SK-N-SH (cell line): ENCODE measurements around the gene ZNF467. TPM values are rescaled to one million over a fixed set of nuclear protein-coding genes. Genes with fewer than 3 reads are reported as not detected.

Experiments used
- CTCF ChIA-PET: fragments of 300-600, 350-600 bp; formaldehyde crosslinking; extraction: SDS; loops from one replicate; lab custom pipeline; 2021; lab: Yijun Ruan, JAX
- POLR2A ChIA-PET: fragments of 350-600 bp; sonication (Branson Sonifier 250); formaldehyde crosslinking; extraction: SDS; loops from one replicate; lab custom pipeline; 2020; ENCODE audit warnings: antibody characterized with exemption, inconsistent platforms; lab: Yijun Ruan, JAX
- DNase-seq: peaks from one replicate; pipeline ENCODE4 v3.0.0; 2012
- H2AFZ ChIP-seq: fragments of 200-600 bp; sonication (generic); 2 replicates; pipeline ENCODE4 v1.8.1; 2016; ENCODE audit warnings: antibody characterized with exemption, mild to moderate bottlenecking, low read depth
- H3F3A ChIP-seq: fragments of 200-600 bp; sonication (generic); replicated peaks from 2 replicates; pipeline ENCODE3; 2016; ENCODE audit warnings: antibody characterized with exemption, mild to moderate bottlenecking; ENCODE audit not compliant: insufficient read depth
- H3K27ac ChIP-seq, 2 experiments: fragments of 200-500 bp in 1 of 2; fragments of 200-600 bp in 1 of 2; sonication (Bioruptor generic) in 1 of 2; sonication (generic), shearing (Covaris generic) in 1 of 2; 2 replicates each; pipeline versions ENCODE4 v1.5.1 to v1.6.1; 2014 to 2016; ENCODE audit warnings: low read depth in 2 of 2, inconsistent platforms in 1 of 2, low read length in 1 of 2, mild to moderate bottlenecking in 1 of 2, mixed read lengths in 1 of 2
- H3K27me3 ChIP-seq: fragments of 200-600 bp; sonication (generic), shearing (Covaris generic); 2 replicates; pipeline ENCODE4 v1.6.1; 2016; ENCODE audit warnings: mixed run types; ENCODE audit not compliant: insufficient read depth
- H3K36me3 ChIP-seq, 2 experiments: fragments of 200-500 bp in 1 of 2; fragments of 200-600 bp in 1 of 2; sonication (Bioruptor generic) in 1 of 2; sonication (generic) in 1 of 2; replicated peaks in 1 of 2; 2 replicates each; pipeline versions ENCODE3 to v1.5.1; 2014 to 2016; ENCODE audit warnings: low read length in 1 of 2, mild to moderate bottlenecking in 1 of 2; ENCODE audit not compliant: insufficient read depth in 2 of 2, control insufficient read depth in 1 of 2
- H3K4me1 ChIP-seq, 2 experiments: fragments of 200-500 bp in 1 of 2; fragments of 200-600 bp in 1 of 2; sonication (Bioruptor generic) in 1 of 2; sonication (generic), shearing (Covaris generic) in 1 of 2; 2 replicates each; pipeline versions ENCODE4 v1.5.1 to v1.6.1; 2014 to 2016; ENCODE audit warnings: low read depth in 1 of 2, low read length in 1 of 2, mixed run types in 1 of 2; ENCODE audit not compliant: insufficient read depth in 2 of 2, control insufficient read depth in 1 of 2
- H3K4me2 ChIP-seq: fragments of 200-600 bp; sonication (generic), shearing (Covaris generic); 2 replicates; pipeline ENCODE4 v1.6.1; 2017; ENCODE audit warnings: mixed run types
- H3K4me3 ChIP-seq, 2 experiments: fragments of 200-500 bp in 1 of 2; fragments of 200-600 bp in 1 of 2; sonication (Bioruptor generic) in 1 of 2; sonication (generic), shearing (Covaris generic) in 1 of 2; 2 replicates each; pipeline versions ENCODE4 v1.5.1 to v1.8.1; 2014 to 2016; ENCODE audit warnings: low read depth in 2 of 2, inconsistent platforms in 1 of 2, low read length in 1 of 2, mild to moderate bottlenecking in 1 of 2, mixed read lengths in 1 of 2, moderate library complexity in 1 of 2
- H3K79me2 ChIP-seq: fragments of 200-600 bp; sonication (generic); 2 replicates; pipeline ENCODE4 v1.8.1; 2017; ENCODE audit warnings: mild to moderate bottlenecking; ENCODE audit not compliant: insufficient read depth
- H3K9ac ChIP-seq: fragments of 200-600 bp; sonication (generic); 2 replicates; pipeline ENCODE4 v1.6.1; 2017; ENCODE audit warnings: mixed run types
- H3K9me2 ChIP-seq: fragments of 200-600 bp; sonication (generic); 2 replicates; pipeline ENCODE4 v1.6.1; 2017; ENCODE audit warnings: mixed run types
- H3K9me3 ChIP-seq: fragments of 200-600 bp; sonication (generic); 2 replicates; pipeline ENCODE4 v1.6.1; 2017; ENCODE audit warnings: mixed run types, mild to moderate bottlenecking, moderate library complexity
- H4K20me1 ChIP-seq: fragments of 200-600 bp; sonication (generic); 2 replicates; pipeline ENCODE4 v1.6.1; 2017; ENCODE audit warnings: mild to moderate bottlenecking, mixed run types; ENCODE audit not compliant: insufficient read depth
- EZH2phosphoT487 ChIP-seq: fragments of 200-600 bp; sonication (generic); IDR thresholded peaks from 2 replicates; pipeline ENCODE4 v1.6.1; 2017; ENCODE audit warnings: low read depth, mixed run types, mild to moderate bottlenecking, antibody characterized with exemption, moderate library complexity, borderline replicate concordance
- GABPA ChIP-seq: IDR thresholded peaks from 2 replicates; pipeline ENCODE4 v1.4.0; 2012; ENCODE audit warnings: low read depth, mild to moderate bottlenecking
- MXI1 ChIP-seq: IDR thresholded peaks from 2 replicates; pipeline ENCODE4 v1.6.1; 2012; ENCODE audit warnings: mild to moderate bottlenecking, low read depth, low read length, improper control_type of control experiment
- NFIC ChIP-seq: IDR thresholded peaks from 2 replicates; pipeline ENCODE4 v1.4.0; 2012; ENCODE audit warnings: borderline replicate concordance
- RAD21 ChIP-seq: IDR thresholded peaks from 2 replicates; pipeline ENCODE4 v1.6.1; 2012; ENCODE audit warnings: mild to moderate bottlenecking, low read length
- RCOR1 ChIP-seq: fragments of 150-350 bp; IDR thresholded peaks from 2 replicates; pipeline ENCODE4 v1.6.1; 2017; ENCODE audit warnings: antibody characterized with exemption, low read length
- SIN3A ChIP-seq: IDR thresholded peaks from 2 replicates; pipeline ENCODE4 v1.6.1; 2012; ENCODE audit warnings: low read depth, mild to moderate bottlenecking, low read length, moderate library complexity, borderline replicate concordance
- YY1 ChIP-seq: IDR thresholded peaks from 2 replicates; pipeline ENCODE4 v1.4.0; 2012; ENCODE audit warnings: low read depth, mild to moderate bottlenecking
- WGBS: methylation state at CpG from one replicate; pipeline ENCODE4 v1.1.6; 2017; ENCODE audit warnings: low lambda C conversion rate; 5-methylcytosine and 5-hydroxymethylcytosine counted together
- polyA plus RNA-seq, 3 experiments: library from polyadenylated mRNA; depleted of rRNA; stranded (reverse); fragments of >200 nt; gene quantifications; 2 replicates each; pipeline ENCODE4 v1.2.3, GENCODE V29; 2012

Gene ZNF467
- polyA plus RNA-seq, 1 of the 3 experiments (the other 2 are of a cell fraction) = 4.1 TPM

- 15% methylated on average over 13 of the region's 13 CpGs for WGBS
- ChIA-PET POLR2A (interaction anchor here (1.0 kb wide), 1 partner anchor 26 kb away, joined by 3 read pairs; no protein-coding TSS in a partner anchor), CTCF (interaction anchor here (0.6 to 3.4 kb wide), 89 partner anchors 7 to 595 kb away, joined by 3 to 51 read pairs (median 5); partner anchors contain the start of genes ZNF282 and ZNF783)
- no peaks in the 10 kb centered on the region for H4K20me1 ChIP-seq
- H3F3A ChIP-seq = no peaks in the 10 kb centered on the region
- peaks cover 30% of the 10 kb centered on the region for H3K27me3 ChIP-seq
- H3K27ac ChIP-seq = peak overlapping the region in 1 of 2 experiments; percentile 17; a peak in 2 of 4 replicates
- peak overlapping the region; percentile 93 for H2AFZ ChIP-seq
- H3K4me2 ChIP-seq = peak overlapping the region; percentile 85
- H3K79me2 ChIP-seq = no peaks in the 10 kb centered on the region
- no peaks in the 10 kb centered on the region for H3K9me2 ChIP-seq
- peak; percentile 67 for DNase-seq
- TF ChIP-seq MXI1 (peak; percentile 85), EZH2phosphoT487 (no peak), RAD21 (peak; percentile 39; the same call in 1 of the 2 replicates), GABPA (no peak), RCOR1 (no peak)
- peak overlapping the region; percentile 45 to 56 for H3K4me3 ChIP-seq
- H3K36me3 ChIP-seq = no peaks in the 10 kb centered on the region
- no peak overlapping the region for H3K9ac ChIP-seq
- H3K9me3 ChIP-seq = no peaks in the 10 kb centered on the region
- H3K4me1 ChIP-seq = peaks cover 0 to 14% of the 10 kb centered on the region in 2 experiments; a peak in 2 of 4 replicates
These were observed 31.8 kb downstream of the ZNF467 start for GRCh38 chr7:149741629-149742028.

- H3K9ac ChIP-seq = no peak overlapping the region
- no peaks in the 10 kb centered on the region for H3K79me2 ChIP-seq
These were observed 36.7 kb downstream of the ZNF467 start for GRCh38 chr7:149736478-149737360.

More at GRCh38 chr7:149736478-149737360, 36.7 kb downstream of the ZNF467 start:
- no peaks in the 10 kb centered on the region for H3K9me2 ChIP-seq
- ChIA-PET CTCF (interaction anchor here (1.0 to 1.8 kb wide), 4 partner anchors 8 to 75 kb away, joined by 3 to 6 read pairs (median 4); no protein-coding TSS in a partner anchor), POLR2A (no interaction called here)
- peaks cover 18% of the 10 kb centered on the region; the same call in 1 of the 2 replicates for H3K27me3 ChIP-seq
- DNase-seq = peak; percentile 58
- no peaks in the 10 kb centered on the region for H4K20me1 ChIP-seq
- TF ChIP-seq SIN3A = no peak
- TF ChIP-seq RAD21 = no peak
- TF ChIP-seq NFIC = 0 out of 2 replicates have a peak, but pooled peaks have one; percentile 13
- TF ChIP-seq YY1 = no peak
- TF ChIP-seq MXI1 = no peak
- H3K4me1 ChIP-seq = peaks cover 0 to 22% of the 10 kb centered on the region in 2 experiments; a peak in 2 of 4 replicates
- no peak overlapping the region for H2AFZ ChIP-seq
- H3K36me3 ChIP-seq = peaks cover 0 to 10% of the 10 kb centered on the region in 2 experiments
- H3K4me3 ChIP-seq = no peak overlapping the region; a peak in 1 of 4 replicates
- no peaks in the 10 kb centered on the region for H3K9me3 ChIP-seq
- WGBS = 31% methylated on average over 13 of the region's 13 CpGs
- H3F3A ChIP-seq = peaks cover 5% of the 10 kb centered on the region
- H3K27ac ChIP-seq = no peak overlapping the region
- no peak overlapping the region for H3K4me2 ChIP-seq
